ENCODE results near the gene CDKN2D. TPM values are rescaled to one million over a fixed set of nuclear protein-coding genes. Genes with fewer than 3 reads are reported as not detected.

The CDKN2D gene
- total and polyA plus RNA-seq, 10 of the 15 experiments (the other 5 are each of a cell fraction or from before 2014, with no cell fraction given): 0.53 to 17.2 (median 6.7) TPM

- ChIA-PET RAD21 (ENCODE audit: unreplicated experiment) (interaction anchor here (1.7 kb wide), 1 partner anchor 164 kb away, joined by 7 read pairs; no protein-coding TSS in a partner anchor), CTCF (interaction anchor here (0.8 to 2.6 kb wide), 7 partner anchors 18 to 126 kb away, joined by 3 to 9 read pairs (median 6); no protein-coding TSS in a partner anchor), POLR2A (interaction anchor here (0.6 to 1.5 kb wide), 5 partner anchors 9 to 114 kb away, joined by 3 to 7 read pairs (median 4); partner anchors contain the start of gene ATG4D), SMC1A (ENCODE audit: uncharacterized antibody, unreplicated experiment) (interaction anchor here (0.9 to 1.6 kb wide), 5 partner anchors 10 to 166 kb away, joined by 3 to 4 read pairs (median 3); partner anchors contain the start of gene QTRT1)
- Histone ChIP-seq H3K9ac (ENCODE audit: control insufficient read depth, insufficient read depth, low read length) (no peak overlapping the region), H3K4me3 (no peak overlapping the region), H3K4me2 (ENCODE audit: control insufficient read depth, insufficient read depth) (no peak overlapping the region), H3K79me2 (ENCODE audit: control insufficient read depth, insufficient read depth, low read length) (no peaks in the 10 kb centered on the region), H2AFZ (ENCODE audit: control insufficient read depth, low read depth, low read length) (no peak overlapping the region), H3K9me3 (replicated peaks; ENCODE audit: control insufficient read depth, insufficient read depth, low read length) (peaks cover 2% of the 10 kb centered on the region; the same call in 1 of the 3 replicates), H3K36me3 (ENCODE audit: control insufficient read depth in 2 of 2, insufficient read depth in 2 of 2, low read length in 1 of 2) (no peaks in the 10 kb centered on the region), H3K4me1 (ENCODE audit: control insufficient read depth, insufficient read depth, low read length) (no peaks in the 10 kb centered on the region), H3K27ac (ENCODE audit: control insufficient read depth, insufficient read depth) (no peak overlapping the region), H3K27me3 (replicated peaks in 1 of 2; ENCODE audit: control insufficient read depth in 2 of 2, insufficient read depth in 2 of 2, low read length in 1 of 2) (peaks cover 0 to 4% of the 10 kb centered on the region in 2 experiments; a peak in 1 of 4 replicates), H4K20me1 (ENCODE audit: control insufficient read depth, insufficient read depth) (no peaks in the 10 kb centered on the region)
- intact Hi-C loops (cut with micrococcal nuclease; ENCODE audit: unreplicated experiment): no loop called here
- in situ Hi-C loops (cut with MboI): no loop called here
- WGBS (ENCODE audit: insufficient coverage, insufficient replicate concordance, low lambda C conversion rate, missing lambda C conversion rate): 30% methylated on average over 6 of the region's 6 CpGs
- no TSS peak for BruUV-seq (replicated peaks)
- no peak for ATAC-seq
- no peak for DNase-seq (ENCODE audit: low read depth, low spot score)
- FAIRE-seq: no peak
- TF ChIP-seq BCL11A (IDR thresholded peaks at IDR 0.05; ENCODE audit: low read depth, low read length) (no peak), CREB1 (IDR thresholded peaks at IDR 0.05; ENCODE audit: low read depth) (no peak), SPI1 (IDR thresholded peaks at IDR 0.05; ENCODE audit: borderline replicate concordance, insufficient read depth, low read depth, low read length) (no peak), MTA3 (IDR thresholded peaks at IDR 0.05; ENCODE audit: borderline replicate concordance, low read length) (no peak), SUPT20H (IDR thresholded peaks at IDR 0.05; ENCODE audit: borderline replicate concordance, control insufficient read depth, low read depth, low read length) (no peak), GATAD2B (conservative IDR thresholded peaks at IDR 0.05; ENCODE audit: low read depth) (no peak), KDM1A (IDR thresholded peaks at IDR 0.05; ENCODE audit: borderline replicate concordance) (no peak), LARP7 (IDR thresholded peaks at IDR 0.05) (no peak), MTA2 (IDR thresholded peaks at IDR 0.05; ENCODE audit: low read depth) (no peak), MYB (IDR thresholded peaks at IDR 0.05; ENCODE audit: borderline replicate concordance, low read depth, low read length) (no peak), ZBTB40 (IDR thresholded peaks at IDR 0.05; ENCODE audit: borderline replicate concordance) (no peak), STAT1 (conservative IDR thresholded peaks at IDR 0.05) (no peak), PBX3 (IDR thresholded peaks at IDR 0.05; ENCODE audit: insufficient replicate concordance, low read depth, low read length) (no peak), ATF3 (IDR thresholded peaks at IDR 0.05; ENCODE audit: borderline replicate concordance, extremely low read depth, low read depth, low read length) (no peak), ATF2 (IDR thresholded peaks at IDR 0.05; ENCODE audit: low read length) (no peak), PAX5 (IDR thresholded peaks at IDR 0.05; ENCODE audit: borderline replicate concordance, low read depth, low read length) (no peak), JUND (IDR thresholded peaks at IDR 0.05; ENCODE audit: low read depth, low read length) (no peak), POLR2A (IDR thresholded peaks at IDR 0.05; ENCODE audit: low read depth, low read length) (no peak)
These were observed 33.2 kb downstream of the CDKN2D start for GRCh38 chr19:10535613-10536012.

Data from GM12878 (cell line).